NCI-H345 (cell line): ENCODE data around the gene CNPY1.

Experiments used
- DNase-seq: peaks from one replicate; lab custom pipeline; 2025; lab: John Stamatoyannopoulos, UW

The CNPY1 gene

DNA sequence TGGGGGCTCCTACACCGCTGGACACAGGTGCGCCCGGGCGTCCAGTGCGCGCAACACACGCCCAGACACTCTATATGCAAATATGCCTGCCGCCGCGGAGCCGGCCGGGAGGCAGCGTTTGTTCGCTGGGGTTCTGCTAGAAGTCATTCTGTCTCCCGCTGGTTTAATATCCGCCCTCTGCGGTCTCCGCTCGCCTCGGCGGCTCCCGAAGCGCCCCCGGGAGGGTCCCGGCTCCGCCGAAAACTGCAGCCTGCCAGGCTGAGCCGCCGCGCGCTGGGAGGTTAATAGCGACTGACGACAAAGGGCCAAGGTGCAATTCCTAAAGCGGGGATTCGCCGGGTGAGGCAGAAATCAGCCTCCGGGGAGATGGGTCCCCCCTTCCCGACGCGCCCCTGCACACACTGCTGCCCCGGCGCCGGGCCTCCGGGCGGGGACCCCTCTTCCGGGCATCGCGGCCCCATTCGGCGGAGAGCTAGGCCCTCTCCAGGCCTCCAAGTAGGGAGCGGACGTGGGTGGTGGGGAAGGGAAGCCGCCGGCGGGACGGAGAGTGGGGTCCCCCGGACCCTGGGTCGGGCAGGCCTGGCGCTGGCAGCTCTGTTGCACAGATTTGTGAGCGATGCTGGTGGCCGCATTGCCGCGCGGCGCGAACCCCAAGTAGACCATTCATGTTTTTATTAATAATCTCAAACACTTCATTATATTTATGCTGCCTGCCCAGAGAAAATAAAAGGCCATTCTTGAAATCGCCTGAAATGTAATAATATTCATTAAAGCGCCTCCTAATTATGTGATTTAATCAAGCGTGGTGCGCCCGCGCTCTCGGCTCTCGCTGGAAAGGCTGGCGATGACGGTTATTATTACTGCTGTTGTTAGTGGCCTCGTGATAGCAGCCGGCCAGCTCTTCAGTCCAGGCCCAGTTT, 79.3 kb downstream of the CNPY1 start:
- DNase-seq = peak; percentile 59

DNA sequence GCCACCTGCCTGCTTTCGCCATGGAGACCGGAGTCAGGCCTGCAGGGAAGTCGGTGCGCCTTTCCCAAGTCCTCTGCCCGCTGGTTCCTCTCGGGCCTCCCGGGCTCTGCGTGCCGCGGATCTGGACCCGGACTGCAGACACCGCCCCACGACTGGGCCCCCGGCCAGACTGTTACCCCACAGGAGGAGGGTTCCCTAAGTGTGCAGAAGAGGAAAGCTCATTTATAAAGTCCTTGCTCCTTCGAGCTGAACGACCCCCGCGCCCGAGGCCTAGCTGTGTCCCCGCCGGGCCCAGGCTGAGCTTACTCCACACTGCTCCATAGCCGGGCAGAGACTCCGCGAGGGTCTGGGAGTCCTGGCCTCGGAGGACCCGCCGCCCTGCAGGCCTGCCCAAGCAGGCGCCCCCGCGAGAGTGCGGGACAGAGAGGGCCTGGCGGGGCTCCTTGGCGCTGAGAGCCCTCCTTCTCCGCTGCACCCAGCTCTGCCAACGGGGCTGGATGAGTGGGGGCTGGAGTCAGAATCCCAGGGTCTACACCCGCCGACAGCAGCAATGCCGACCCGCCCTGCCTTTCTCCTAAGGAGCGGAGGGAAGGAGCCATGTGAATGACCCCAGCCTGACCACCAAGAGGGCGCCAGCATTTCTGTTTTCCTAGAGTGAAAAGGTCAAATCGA, 80.1 kb downstream of the CNPY1 start:
- DNase-seq = no peak

DNA sequence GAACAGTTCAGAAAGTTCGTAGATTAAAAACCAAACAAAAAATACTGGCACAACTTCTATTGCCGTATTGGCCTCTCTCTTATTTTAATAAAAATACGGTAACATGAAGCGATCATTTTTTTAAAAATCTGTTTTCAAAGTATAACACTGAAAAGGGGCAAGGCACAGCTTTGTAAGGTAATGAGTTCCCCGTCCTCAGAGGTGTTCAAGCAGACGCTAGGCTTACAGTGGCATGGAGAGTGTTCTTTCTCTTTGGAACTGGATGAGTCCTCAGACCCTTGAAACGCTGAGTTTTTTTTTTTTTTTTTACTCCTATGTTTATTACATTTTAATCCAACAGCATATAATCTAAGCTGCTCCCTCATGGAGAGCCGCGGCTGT, 80.6 kb downstream of the CNPY1 start:
- DNase-seq = no peak

DNA sequence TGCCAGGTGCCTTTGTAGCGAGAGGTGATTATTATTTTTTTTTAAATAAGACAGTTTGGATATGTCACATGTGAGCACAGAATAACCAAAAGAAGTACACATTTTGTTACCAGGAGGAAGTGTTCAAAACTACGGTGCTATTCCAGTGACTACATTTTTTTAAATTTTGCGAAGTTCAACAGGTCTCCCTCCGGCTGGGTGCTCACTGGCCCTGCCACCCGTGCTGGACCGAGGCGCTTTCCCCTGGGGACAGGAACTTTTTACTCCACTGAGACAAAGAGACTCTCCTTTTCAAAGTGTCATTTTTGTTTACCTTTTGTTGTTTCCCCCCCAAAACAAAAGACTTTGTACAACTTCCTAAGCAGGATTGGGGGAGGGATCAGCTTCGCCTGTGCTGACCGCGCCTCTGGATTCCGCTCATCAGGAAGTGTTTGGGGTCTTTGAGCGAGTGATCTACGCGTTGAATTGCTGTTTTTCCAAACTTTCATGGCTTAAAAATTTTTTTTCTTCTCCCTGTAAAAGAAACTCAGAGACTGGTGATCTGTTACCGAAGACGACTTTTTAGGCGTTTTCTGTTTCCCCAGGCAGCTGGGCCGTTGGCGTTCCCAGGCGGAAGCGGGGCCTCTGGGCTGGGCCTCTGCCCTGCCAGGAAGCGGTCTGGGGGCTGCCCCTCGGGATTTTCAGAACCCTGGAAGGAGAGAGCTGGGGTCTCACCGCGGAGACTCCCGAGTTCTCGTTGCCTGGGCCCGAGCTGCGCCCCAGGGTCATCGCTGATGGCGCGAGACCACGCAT, 81.2 kb downstream of the CNPY1 start:
- DNase-seq = no peak

DNA sequence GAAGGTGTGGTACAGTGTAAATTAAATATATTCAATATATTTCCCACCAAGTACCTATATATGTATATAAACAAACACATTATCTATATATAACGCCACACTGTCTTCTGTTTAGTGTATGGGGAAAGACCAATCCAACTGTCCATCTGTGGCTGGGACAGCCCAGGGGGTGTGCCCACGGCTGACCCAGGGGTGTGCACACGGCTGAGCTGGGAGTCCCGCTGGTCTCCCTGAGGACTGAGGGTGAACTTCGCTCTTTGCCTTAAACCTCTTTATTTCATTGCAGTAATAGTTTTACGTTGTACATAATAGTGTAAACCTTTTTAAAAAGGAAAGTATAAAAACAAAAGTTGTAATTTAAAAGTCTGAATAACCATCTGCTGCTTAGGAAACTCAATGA, 82.2 kb downstream of the CNPY1 start:
- DNase-seq = no peak

DNA sequence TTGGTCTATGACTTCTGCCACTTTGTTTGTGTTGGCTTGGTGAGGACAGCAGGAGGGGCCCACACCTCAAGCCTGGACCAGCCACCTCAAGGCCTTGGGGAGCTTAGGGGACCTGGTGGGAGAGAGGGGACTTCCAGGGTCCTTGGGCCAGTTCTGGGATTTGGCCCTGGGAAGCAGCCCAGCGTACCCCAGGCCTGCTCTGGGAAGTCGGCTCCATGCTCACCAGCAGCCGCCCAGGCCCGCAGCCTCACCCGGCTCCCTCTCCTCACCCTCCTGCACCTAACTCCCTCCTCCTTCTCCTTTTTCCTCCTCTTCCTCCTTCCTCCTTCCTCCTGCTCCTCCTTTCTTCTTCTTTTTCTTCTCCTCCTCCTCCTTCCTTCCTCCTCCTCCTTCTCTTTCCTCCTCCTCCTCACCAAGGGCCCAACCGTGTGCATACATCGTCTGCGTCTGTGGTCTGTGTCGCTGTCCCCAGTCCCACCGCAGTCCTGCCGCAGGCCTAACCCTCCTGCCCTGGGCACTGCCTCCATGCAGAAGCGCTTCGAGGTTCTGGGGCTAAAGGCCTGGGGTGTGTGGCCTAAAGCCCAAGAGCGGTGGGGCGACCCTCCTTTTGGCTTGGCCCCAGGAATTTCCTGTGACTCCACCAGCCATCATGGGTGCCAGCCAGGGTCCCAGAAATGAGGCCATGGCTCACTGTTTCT, 83.1 kb downstream of the CNPY1 start:
- no peak for DNase-seq

DNA sequence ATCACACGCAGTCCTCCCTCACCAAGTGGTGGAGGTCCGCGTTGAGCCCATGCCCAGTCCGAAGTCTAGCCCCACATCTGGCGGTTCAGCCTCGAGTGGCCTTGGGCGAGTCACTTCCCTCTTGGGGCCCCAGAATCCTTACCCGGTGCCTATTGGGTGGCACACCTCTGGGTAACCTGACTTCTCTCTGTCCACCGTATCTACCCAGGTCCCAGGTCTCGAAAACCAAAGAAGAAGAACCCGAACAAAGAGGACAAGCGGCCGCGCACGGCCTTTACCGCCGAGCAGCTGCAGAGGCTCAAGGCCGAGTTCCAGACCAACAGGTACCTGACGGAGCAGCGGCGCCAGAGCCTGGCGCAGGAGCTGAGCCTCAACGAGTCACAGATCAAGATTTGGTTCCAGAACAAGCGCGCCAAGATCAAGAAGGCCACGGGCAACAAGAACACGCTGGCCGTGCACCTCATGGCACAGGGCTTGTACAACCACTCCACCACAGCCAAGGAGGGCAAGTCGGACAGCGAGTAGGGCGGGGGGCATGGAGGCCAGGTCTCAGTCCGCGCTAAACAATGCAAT, 84.1 kb downstream of the CNPY1 start:
- DNase-seq = no peak

DNA sequence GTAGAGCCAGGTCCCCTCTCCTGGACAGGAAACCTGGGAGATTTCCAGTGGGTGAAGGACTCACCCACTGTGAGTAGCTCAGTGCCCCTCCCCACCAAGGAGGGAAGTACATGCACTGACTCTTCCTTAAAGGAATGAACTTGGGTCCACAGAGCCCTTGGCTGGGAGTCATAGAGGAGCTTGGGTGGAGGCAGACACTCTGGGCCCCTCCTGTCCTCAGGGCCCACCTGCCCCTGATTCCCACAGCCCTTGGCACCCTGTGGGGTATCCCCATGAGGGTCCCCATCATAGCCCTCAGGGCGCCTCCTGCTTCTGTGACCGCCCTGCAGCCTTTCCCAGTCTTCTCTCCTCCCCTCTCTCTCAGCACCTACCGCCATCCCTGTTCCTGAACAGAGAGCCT, 84.7 kb downstream of the CNPY1 start:
- no peak for DNase-seq

DNA sequence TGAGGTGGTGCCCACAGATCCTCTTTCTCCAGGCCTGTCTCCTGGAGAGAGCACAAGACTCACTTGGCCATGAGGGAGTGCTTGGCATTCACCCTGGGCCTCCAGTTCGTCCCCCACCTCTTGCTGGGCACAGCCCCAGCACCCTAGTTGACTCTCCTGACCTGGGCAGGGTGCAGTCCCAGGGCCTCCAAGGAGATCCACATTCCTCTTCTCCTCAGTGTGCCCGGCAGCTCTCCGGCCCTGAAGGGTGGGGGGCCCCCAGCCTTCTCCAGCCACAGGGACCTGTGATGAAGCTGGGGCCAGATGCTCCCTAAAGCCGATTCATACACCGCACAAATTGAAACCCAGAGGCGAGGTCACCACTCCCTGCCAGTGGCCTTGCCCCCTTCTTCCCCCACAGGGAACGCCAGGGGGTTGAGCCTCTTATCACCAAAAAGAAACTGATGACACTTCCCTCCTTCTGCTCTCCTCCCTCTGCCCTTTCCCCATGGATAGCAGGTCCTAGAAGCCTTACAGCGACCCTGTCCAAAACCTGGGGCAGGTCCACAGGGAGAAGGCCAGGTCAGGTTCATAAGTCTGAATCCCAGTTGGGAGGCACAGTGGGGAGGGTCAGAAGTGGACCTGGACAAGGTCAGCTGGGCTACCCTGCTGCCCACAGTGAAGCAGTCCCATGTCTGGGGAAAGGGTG, 85.3 kb downstream of the CNPY1 start:
- no peak for DNase-seq

DNA sequence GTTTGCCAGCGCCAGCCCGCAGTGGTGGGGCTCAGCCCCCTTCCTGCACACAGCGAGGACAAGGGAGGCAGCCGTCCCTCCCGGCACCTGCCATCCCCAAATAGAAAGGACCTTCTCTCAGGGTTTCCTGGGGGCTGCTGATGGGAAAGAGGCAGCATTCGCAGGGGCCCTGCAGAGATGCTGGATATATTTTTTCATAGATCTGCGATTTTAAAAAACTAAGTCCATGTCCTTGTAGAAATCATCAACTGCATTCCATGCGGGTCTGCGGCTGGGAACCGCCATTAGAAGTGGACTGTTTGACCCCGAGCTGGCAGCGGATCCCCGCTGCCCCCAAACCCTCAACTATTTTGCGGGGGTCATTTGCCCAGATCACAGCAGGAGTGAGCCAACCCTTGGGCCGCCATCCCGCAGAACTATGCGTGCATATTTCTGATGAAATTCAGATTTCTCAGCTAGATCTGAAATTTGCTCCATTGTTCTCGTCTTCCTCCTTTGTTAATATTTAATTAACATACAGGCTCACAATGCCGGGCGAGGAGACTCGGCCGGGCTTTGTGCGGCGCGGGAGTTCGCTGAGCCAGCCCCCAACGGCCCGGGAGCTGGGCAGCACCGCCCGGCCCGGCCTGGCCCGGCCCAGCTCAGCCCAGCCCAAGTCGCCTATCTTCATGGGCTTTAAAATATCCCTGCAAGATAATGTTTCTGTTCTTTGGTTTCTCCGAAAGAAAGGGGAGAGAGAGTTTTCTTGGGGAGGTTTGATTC, 86.5 kb downstream of the CNPY1 start:
- DNase-seq = no peak

DNA sequence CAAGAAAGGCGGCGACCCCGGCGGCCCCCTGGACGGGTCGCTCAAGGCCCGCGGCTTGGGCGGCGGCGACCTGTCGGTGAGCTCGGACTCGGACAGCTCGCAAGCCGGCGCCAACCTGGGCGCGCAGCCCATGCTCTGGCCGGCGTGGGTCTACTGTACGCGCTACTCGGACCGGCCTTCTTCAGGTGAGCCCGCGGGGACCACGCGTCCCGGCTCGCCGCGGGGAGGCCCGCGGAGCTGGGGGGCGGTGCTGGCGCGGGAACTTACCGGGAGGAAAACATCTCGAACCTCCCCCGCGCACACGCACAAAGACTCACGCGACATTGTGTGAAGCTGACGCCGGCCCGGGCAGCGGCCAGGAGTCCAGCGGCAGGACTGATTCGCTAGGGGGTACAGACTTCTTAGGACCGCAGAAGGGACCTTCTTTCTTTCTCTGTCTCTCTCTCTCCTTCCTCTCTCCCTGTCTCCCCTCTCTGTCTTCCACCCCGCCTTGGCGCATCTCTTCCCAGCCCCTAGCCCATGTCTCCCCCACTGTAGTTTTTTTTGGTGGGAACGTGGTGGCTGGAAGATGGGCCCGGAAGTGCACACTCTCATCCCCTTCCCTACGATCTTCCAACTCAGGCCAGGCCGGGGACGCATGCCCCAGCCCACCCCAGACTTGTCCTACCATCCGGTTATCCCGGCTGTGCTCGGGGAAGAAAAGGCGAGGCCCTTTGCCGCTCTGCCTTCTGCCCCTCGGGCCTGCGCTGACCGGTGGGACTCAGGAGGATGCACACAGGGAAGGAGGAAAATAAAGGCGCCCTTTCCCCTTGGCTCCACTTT, 87.3 kb downstream of the CNPY1 start:
- no peak for DNase-seq

DNA sequence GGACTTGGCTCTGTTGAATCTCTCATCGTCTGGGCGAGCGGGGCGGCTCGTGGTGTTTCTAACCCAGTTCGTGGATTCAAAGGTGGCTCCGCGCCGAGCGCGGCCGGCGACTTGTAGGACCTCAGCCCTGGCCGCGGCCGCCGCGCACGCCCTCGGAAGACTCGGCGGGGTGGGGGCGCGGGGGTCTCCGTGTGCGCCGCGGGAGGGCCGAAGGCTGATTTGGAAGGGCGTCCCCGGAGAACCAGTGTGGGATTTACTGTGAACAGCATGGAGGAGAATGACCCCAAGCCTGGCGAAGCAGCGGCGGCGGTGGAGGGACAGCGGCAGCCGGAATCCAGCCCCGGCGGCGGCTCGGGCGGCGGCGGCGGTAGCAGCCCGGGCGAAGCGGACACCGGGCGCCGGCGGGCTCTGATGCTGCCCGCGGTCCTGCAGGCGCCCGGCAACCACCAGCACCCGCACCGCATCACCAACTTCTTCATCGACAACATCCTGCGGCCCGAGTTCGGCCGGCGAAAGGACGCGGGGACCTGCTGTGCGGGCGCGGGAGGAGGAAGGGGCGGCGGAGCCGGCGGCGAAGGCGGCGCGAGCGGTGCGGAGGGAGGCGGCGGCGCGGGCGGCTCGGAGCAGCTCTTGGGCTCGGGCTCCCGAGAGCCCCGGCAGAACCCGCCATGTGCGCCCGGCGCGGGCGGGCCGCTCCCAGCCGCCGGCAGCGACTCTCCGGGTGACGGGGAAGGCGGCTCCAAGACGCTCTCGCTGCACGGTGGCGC, 88.1 kb downstream of the CNPY1 start, which contains the start of gene EN2:
Gene EN2, plus strand, starts transcription at position 19 of the 767 bp plus-strand sequence. Its CDS starts 249 bp downstream, at position 268.
- no peak for DNase-seq

DNA sequence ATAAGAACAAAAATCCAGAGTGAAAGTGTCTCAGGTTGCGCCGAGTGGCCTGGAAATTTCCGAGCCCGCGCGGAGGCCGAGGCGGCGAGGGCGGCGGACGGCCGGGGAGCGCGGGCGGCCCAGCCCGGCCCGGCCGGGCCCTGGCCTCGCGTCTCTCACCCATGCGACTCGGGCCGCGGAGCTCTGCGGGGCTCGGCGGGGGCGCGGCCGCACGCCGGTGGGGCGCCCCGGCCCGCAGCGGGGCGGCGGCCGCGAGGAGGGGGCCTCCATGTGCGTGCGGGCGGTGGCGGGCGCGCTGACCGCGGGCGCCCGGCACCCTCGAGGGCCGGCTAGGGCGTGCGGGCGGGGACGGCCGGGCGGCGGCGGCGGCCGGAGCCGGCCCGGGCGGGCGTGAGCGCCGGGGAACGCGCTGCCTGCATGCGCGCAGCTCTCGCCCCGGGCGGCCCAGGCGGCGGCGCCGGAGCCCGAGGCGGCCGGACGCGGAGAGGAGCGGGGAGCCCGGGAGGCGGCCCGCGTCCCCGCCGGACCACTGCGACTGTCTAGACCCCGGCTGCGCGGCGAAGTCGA, 88.7 kb downstream of the CNPY1 start:
- DNase-seq = no peak

DNA sequence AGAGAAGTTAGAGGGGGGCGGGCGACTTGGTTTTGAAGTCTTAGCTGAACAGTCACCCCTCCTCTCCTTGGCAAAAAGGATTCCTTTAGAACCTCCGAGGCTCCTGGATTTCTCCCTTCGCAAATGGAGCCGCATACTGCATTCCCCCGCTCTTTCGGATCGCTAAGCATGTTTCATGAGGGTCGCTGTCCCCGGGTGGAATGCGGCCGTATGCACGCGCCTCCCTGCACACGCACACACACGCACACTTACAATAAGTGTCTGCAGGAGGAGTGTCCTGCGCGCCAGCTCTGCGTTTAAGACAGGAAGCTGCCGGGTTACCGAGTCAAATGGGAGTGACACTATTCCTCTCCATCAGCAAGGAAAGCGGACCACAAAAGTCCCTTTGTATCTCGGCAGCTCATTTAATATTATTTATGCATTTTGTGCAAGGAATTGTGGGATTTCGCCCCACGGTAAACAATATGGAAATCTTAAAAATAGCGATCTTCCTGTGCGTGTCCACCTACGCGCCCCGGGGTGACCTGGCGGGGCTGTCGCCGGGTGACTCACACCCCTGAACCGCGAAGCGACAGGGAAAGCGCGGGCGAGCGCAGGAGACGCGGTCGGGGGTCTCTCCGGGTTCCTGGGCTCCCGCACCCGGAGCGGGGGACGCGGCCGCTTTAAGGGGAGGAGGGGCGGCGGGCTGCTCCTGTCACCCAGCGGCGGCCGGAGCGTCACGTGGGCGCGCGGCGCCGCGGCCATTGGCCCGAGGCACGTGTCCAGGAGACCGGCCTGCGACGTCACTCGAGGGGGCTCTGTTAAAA, 89.4 kb downstream of the CNPY1 start:
- DNase-seq = peak; percentile 56

DNA sequence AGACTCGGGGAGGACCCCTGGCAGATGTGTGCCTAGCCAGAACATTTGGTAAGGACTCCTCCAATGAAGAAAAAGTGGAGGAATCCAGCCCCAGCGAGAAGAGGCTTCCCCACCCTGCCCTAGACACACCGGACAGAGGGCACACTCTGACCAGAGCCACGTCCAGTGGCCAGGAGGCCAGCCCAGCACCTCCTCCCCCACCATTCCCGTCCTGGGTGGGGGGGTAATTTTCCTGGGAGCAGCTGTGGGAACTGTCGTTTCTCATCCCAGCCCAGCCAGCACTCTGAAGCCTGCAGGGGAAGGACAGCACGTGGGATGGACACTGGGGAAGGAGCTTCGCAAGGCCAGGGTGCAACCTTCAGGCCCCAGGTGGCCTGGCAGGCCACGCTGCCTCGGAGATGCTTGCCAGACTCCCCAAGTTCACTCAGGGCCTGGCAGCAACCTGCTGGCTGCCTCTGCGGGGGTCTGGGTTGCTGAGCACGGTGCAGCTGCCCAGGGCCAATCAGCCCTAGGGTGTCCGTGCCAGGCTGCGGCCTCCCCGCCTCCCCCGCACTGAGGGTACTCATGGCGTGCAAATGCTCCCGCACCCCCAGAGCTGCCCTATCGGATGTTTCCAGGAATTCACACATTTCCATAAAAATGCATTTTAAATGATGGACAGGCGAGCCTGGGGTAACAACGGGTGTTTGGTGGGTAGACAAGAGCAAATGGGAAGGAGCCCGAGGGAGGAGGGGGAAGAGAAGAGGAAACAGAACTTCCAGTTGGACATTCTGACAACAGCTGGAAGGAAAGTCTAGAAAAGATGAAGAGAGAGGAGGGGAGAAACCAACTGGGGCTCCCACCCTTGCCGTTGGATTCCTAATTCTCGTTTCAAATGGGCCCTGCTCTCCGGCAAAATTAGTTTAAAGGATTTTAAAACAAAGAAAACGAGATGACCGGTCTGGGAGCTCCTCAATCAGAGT, 90.3 kb downstream of the CNPY1 start:
- DNase-seq = no peak

DNA sequence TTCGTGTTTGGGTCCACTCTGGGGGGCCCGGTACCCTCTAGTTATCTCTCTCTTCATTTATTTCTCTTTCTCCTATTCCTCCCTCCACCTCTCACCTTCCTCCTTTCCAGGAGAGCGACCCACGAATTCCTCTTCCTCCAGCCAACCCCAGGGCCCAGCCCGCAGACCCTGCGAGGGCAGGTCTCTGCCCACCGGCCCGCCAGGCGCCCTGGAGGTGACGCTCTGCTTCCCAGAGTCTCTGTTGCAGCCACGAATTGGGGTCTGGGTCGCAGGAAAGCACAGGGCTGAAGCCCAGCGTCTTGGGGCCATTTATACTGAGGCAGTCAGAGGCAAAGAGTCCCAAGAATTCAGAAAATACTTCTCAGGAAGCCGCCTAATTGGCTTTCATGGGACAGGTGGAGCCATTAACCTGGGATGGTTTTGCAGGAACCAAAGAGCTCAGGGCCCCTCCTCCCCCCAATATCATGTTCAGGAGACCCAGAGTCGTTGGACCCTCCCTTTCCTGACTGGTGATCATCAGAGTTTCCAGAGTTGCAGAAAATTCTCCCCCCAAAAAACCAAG, 91.1 kb downstream of the CNPY1 start:
- DNase-seq = no peak
